ENCODE measurements around the gene USF1.
A peak's percentile ranks its signal among the peaks of the same experiment; 100 is the strongest.

The USF1 gene, protein sequence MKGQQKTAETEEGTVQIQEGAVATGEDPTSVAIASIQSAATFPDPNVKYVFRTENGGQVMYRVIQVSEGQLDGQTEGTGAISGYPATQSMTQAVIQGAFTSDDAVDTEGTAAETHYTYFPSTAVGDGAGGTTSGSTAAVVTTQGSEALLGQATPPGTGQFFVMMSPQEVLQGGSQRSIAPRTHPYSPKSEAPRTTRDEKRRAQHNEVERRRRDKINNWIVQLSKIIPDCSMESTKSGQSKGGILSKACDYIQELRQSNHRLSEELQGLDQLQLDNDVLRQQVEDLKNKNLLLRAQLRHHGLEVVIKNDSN

DNA sequence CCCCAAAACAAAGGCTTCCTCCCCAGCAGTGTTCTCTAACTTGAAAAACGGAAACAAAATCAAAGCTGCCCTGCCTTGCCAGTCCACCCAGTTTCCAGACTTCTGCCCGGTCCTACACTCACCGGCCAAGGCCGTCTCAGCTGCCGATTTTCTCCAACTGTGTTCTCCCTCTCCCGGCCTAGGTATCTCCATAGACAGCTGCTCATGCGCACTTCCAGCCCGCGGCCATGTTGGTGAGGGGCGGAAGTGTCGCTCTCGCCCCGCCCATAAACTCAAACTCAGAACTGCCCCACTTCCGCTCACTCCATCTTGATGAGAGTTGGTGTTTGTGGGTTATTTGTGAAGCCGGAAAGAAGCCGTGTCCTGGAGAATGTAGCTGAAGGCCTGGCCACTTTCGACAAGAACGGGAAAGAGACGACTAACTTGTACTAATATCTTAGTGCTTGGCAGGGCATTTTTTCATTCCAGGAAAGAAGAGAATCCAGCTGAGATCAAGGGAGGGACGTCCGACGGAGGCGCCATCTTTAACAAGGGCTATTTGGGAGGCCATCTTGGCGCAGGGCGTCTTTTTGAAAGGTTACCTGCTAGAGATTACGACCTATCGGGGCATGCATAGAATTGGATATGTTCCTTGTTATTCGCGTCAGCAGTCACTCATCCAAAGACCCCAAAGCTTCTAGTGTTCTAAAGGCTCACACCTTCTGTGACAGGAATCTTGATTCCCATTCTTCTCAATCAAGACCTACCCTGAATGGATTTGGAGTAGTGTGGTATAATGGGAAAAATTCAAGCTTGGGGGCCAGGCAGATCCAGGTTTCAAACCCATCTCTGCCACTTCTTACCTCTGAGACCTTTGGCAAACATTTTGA, at the start of gene USF1:
USF1 (minus strand) TSS at position 242 of the 869 bp plus-strand sequence. CDS start 2,702 bp downstream, outside the sequence.
- peak; percentile 84 to 94 for DNase-seq

DNA sequence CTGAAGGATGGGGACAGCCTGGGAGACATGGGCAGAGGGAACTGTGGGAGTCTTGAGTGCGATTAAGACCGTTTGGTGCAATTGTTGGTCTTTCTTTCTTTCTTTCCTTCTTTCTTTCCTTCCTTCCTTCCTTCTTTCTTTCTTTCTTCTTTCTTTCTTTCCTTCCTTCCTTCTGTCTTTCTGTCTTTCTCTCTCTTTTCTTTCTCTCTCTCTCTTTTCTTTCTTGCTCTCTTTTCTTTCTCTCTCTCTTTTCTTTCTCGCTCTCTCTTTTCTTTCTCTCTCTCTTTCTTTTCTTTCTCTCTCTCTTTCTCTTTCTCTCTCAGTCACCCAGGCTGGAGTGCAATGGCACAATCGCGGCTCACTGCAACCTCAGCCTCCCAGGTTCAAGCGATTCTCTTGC, 49.5 kb upstream of the USF1 start:
- no peak for DNase-seq

DNA sequence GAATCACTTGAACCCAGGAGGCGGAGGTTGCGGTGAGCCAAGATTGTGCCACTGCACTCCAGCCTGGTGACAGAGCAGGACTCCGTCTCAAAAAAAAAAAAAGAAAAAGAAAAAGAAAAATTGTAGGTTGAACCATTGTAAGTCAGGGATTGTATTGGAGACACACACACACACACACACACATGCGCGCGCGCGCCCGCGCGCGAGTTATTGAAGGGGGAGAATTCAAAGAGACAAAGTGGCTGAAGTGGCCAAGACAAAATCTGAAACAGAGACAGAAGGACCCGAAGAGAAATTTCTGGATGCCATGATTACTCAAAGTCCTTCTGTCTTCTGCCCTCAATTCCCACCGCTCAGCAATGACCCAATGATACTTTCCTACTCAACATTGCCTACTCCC, 48.7 kb upstream of the USF1 start:
- no peak for DNase-seq

DNA sequence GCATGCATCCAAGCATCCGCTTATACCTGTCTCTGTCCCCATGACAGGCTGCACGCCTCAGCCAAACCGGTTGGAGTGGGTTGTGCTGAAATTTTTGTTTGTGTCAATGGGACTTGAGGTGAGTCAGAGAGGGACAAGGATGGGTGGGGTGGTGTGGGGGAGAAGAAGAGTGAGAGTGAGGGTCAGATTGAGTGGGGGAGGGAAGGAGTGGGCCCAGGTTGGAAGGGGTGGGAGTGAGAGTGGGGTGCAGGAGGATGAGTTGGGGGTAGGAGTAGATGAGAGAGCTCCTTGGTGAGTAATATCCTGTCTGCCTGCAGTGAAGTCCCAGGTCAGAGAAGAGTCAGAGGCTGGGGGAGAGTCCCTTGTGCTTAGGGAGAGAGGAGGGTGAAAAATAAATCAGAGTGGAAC, 46.8 kb upstream of the USF1 start:
- DNase-seq, result peak in 1 of 2 donors; percentile 71

DNA sequence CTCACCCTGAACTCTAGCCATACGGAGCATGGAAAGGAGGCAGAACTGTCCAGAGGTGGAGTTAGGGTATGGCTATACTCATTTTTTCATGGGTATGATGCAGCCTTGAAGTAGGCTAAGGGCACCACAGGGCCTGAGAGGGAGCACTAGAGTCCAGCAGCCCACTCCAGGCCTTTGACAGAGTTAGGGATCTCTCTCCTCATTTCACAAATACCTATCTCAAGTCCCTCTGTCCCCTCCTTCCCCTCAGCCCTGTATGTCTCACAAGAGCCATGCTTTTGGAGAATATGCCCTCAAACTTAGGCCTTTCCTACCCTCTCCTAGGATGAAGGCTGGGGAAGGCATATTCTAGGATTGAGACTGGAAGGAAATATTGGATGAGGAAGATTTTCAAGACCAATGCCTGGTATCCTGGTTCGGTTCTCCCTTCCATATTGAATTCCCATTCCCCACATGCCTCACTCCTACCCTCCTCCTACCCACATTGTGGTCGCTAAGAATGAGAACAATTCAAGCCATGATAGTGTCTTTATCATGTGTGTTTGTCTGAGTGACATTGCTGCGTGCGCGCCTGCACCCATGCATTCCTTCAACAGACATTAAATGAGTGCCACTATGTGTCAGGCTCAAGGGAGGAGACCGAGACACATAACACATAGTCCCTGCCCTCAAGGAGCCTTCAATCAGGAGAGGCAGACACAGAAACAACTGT, 46.2 kb upstream of the USF1 start:
- no peak for DNase-seq

DNA sequence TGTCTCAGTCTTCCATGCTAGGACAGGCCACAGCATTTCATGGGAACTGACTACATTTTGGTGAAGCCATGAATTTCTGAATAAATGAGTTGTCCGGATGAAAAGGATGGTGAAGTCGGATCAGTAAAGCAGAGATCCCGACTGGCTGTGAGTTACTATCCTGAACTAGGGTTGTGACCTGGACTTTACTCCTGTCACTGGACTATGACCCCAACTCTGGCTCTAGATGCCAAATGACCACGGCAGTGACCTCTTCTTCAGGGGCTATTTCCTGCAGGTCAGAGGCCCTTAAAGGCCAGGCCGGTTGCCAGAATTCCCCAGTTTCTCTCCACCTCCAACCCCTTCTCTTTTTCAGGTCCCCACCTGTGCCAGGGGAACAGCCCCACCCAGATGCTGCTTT, 45.3 kb upstream of the USF1 start:
- DNase-seq, result no peak

DNA sequence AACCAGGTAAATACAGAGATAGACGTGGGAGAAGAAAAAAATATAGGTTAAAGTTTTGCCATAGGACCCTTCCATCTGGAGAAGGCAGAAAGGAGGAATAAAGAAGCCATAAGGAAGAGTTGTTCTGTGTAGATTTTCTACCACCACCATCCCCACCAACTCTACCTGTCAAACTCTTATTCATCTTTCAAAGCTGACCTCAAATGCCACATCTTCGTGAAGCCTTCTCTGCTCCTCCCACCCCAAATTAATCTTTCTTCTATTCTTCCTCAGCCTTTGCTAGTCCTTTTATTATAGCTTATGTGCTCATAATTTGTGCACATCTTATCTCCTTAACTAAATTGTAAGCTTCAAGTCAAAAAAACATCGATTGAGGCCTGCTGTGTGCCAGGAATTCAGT, 44.8 kb upstream of the USF1 start:
- no peak for DNase-seq

DNA sequence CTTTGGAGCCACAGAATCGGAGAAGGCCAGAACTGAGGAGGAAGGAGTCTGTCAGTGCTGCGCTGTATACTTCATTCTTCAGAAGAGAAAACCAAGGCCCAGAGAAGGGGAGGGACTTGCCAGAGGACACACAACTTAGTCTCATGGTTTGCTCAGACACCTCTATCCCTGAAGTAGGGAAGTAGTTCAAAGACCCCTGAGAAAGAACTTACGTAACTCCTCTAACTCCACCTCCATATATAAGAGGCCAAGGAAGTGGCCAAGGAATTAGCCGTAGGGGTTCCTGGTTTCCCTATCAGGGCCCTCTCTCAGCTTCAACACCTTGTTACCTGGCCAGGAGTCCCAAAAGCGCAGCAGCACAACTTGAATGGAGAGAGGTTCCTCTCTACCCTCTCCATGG, 44.2 kb upstream of the USF1 start:
- no peak for DNase-seq

DNA sequence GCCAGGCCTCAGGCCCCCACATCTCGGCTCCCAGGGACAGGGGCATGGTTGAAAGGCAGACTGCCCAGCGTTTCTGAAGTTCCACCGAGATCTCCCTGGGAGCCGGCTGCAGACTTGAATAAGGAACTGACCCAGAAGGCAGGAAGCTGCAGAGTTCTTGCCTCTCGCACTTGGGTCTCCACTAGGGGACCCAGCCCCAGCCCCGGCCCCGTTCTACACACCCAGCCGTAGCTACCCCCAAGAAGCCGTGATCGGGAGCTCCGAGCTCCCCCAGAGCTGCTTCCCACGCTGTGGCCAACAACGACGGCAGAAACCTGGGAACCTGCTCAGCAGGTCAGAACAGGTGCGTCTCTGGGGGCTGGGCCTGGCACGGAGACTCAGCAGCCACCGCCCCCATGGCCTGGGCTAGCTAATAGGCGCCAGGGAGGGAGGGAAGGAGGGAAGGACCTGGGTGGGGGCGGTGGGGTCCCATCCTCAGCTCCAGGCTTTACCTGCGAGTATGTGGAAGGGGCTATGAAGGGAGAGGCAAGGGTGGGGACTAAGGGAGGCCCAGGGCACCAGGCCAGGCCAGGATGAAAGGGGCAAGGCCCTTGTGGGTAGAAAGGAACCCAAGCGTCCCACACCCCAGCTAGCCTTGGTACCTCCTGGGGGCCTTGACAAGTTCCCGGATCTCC, 43.6 kb upstream of the USF1 start, which contains the start of gene NECTIN4:
NECTIN4 (minus strand) TSS at position 308 of the 674 bp plus-strand sequence; CDS start at position 46, 262 bp downstream.
- DNase-seq, result no peak

DNA sequence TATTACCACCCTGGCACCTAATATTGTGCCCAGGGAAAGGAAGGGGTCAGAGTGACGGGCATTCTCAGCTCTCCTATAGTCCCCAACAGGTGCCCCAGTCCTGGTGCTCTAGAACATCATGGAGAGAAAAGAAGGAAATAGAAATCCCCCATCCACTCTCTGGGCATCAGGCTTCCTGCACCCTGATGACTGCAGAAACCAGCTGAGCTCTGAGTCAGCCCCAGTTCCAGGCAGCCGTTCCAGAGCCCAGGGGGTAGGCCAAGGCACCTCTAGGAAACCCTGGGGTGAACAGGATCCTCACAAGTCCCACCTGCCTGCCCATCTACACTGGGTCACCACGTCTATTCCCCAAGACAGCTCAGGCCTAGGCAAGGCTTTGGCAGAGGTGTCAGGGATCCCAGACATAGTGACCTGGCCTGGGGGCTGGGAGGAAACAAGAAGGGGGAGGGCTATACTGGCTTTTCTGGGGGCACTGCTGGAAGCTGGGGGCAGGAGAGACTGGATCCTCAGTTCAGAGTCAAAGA, 42.9 kb upstream of the USF1 start:
- DNase-seq, result no peak

DNA sequence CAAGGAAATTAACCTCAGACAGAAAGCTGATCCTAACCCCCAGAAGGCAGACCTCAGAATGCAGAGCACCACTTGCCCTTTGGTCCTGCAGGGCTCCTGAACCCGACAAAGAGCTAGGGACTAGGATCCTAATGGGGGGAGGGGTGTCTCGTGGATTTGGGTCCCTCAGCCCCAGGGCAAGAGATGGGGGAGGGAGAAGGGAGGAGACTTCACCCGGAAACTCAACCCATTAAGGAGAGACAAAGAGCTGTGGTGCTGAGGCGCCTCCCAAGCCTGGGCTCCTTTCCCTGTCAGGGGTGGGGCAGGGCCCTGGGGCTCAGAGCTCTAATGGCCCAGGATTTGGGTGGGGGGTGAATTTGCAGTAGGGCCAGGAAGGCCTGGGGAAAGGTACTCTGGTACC, 40.7 kb upstream of the USF1 start:
- DNase-seq, result no peak

DNA sequence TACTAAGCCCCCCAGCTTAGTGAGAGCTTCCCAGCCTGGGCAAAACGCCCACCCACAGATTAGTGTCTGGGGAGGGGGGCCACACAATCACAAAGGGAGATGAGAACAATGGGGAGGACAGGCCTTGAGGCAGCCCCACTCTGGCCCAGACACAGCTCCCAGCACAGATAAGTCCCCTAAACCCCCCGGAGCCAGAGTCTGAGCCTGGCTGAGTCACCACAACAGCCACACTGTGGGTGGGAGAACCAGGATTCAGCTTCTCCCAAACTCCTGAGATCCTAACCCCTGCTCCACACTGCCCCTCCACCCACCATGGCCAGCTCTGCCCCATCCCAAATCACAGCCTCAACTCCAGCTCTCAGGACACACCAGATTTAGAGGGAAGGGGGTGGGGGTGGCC, 39.4 kb upstream of the USF1 start:
- no peak for DNase-seq

DNA sequence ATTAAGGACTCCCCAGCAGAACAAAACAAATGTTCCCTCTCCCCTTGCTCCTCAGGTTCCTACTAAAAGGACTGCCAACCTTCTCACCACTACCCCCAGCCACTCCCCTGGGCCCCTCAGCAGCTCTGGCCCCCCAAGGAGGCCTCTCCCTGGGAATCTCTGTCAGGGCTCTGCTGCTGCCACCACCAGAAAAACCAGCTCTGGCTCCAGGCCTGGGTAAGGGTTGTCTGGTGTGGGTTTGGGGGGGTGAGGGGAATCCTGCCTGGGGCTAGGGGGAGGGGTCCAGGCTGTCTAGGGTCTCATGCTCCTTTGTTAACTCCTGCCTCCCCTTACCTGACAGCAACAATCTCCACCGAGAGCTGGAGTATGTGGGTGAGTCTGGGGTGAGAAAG, 38.8 kb upstream of the USF1 start:
- DNase-seq, result no peak

DNA sequence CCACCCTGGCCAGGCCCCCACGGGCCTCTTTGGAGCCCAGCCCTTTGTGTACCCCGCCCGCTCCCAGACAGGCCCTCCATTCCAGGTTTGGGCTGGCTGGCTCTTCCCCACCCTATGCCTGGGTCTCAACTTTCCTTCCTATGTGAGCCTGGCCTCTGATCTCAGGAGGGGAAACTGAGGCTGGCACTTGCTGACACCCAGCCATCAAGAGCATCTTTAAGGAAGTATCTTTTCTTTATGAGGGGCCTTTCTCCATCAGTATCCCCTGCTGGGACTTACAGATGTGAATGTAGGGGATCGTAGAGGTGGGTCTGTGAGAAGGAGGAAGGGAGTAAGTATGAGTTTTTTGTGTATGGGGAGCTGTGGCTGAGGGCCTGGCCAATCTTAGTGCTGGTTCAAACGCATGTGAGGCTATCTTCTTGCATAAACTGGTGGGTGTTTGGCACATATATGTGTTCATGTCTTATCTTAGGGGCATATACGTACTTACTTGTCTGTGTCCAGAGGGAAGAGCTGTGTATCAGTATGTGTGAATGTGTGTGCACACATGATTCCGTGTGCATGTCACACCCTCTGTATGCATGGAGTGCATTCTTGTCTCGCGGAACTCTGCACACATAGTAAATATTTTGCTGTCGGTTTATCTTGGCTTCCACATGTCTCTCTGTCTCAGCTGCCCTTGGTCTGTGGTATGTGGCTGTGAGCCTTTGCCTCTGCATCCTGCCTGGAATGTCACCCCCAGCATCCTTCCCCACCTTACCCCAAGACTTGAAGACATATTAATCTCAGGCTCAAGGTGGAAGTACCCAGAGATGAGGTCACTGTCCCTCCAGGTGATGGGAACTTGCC, 38.2 kb upstream of the USF1 start:
- no peak for DNase-seq

DNA sequence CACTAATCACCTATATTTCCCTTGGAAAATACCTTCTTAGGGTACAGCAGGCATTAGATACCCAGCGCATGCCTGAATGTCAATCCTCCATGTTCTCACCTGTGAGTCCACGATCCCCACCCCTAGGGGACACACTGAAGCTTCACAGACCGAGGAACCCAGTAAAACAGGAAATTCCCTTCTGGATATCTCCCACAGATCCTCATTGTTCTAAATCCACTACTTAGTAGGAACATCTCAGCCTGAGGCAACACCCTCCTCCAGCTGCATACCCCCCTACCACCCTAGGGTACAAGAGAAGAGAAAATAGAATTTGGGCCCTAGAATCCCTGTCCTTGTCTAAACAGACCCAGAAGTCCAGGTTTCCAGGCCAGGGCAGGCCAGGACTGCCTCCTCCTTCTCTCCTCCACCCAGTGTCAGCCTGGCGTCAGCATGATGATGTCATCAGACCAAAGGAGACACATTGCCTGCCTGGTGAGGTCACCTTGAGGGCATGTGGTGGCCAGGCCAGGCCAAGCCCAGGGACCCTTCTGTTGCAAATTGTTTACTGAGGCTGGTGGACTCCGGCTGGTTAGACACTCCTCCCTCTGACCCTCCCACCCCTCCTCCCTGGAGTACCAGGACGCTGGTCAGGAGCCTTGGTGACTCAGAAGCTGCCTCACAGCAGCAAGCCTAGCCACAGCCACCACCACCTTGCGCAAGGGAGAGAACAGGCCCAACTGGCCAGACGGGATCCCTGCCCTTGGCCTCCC, 37.4 kb upstream of the USF1 start:
- DNase-seq, result peak in 1 of 2 donors; percentile 69

DNA sequence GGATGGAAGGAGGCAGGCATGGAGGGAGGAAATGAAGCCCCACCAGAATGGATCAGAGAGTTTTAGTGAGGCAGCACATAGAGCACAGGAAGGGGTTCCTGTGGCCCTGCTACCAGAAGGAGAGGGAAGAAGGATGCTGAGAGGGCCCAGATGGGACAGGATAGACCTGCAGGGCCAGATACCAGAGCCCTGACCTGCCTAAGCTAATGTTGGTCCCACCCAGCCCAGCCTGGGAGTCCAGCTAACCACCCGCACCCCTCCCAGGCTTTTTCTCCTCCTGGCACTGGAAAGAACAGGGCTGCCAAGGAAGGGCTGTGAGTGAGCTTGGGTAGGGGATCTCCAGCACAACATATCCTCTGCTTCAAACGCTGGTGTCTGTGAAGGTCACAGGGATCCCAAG, 36.7 kb upstream of the USF1 start:
- no peak for DNase-seq

DNA sequence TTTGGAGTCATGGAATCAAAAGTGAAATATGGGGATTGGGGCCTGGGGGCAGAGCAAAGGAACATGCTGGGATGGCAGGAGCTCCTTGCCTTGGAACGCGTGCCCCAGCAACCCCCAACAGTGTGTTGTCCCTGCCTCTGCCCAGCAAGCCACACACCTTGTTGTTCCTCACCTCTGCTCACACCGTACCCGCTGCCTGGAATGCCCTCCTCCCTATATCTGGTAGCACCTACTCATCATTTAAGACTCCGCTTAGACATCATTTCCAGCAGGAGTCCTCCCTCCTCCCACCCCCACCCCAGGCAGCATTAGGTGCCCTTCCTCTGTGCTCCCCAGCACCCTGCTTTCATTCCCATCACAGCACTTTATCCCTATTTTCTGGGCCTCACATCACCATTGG, 35.7 kb upstream of the USF1 start:
- no peak for DNase-seq

DNA sequence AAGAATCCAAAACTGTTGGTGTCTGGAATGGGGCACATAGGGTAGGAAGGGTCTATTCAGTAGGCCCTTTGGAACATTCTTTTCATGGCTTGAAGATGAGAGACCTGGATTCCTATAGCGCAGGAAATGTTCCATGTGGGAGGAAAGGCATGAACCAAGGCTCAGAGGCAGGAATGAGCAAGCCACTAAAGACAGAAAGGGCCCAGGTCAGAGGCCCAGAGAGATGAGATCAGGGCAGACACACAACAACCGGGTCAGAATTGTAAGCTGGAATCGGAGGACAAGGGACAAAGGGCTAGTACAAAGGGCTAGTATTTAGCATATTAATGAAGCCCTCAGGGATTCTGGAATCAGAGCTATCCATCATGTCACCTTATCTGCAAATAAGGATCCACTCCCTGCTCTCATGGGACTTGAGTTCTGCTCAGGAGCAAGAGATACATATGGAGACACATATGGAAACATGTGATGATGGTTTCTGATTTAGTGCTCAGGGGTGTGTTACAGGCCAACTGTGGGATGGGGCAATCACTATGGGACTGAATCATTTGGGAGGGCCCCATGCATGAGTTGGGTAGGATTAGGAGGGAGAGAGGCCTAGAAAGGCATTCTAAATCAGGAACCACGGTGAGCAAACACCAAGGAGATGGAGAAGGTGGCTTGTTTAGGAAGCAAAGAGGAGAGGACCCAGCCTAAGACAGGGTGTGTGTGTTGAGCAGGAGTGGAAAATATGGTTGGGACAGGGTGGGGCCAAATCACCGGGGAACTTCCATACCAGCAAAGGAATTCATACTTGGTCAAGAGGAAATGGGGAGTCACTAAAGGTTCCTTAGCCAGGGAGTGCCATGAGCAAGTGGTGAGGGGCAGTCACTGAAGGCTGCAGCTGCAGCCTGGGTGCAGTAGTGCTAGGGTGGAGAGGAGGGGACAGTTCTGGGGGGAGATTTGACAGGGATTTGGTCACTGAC, 34.9 kb upstream of the USF1 start:
- no peak for DNase-seq

DNA sequence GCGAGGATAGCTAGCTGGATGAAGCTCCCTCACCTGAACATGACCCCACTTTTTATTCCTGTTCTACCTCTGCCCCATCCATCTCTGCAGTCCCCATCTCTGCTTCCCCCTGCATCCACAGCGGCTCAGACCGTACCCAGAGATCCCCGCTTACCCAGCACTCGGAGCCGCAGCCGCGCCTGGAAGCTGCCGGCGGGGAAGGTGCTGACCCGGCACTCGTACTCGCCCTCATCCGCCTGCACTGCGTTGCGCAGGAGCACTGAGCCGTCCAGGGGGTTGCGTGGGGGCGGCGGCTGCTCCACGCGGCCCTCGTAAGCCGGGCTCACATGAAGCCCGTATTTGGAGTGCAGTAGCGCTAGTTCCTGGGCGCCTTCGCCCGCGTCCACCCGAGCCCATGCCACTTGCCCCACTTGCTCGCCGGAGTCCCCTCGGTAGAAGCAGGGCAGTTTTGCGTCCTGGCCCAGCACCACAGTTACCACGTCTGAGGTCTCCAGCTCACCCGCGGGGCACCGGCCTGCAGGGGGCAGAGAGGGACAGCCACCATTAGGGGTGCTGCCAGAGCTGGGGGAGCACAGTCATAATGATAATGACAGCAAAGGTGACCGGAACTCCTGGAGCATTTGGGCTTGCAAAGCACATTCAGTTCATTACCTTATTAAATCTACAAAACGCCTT, 33.8 kb upstream of the USF1 start:
- no peak for DNase-seq

Measured in bone marrow (tissue), 2 donors.